Fibroblast of skin of left biceps (primary cell): ENCODE results near the gene SEPTIN12.
"Not testable (repeated sequence)": the region's sequence is repeated elsewhere in the genome, so short reads cannot be mapped to it uniquely, and the experiment has no call there.

Experiments
- DNase-seq, 2 experiments: peaks; one replicate each; pipeline ENCODE4 v3.0.0-alpha.2; 2013; ENCODE audit warnings: low read depth in 2 of 2

Gene SEPTIN12

GRCh38 chr16:4752351-4753100, 35.6 kb downstream of the SEPTIN12 start:
- DNase-seq, result no peak

- no peak for DNase-seq
Measured at GRCh38 chr16:4750896-4751295, 37.2 kb downstream of the SEPTIN12 start.

- DNase-seq, result no peak
Measured at GRCh38 chr16:4749700-4750257, 38.4 kb downstream of the SEPTIN12 start.

GRCh38 chr16:4748682-4749411, 39.3 kb downstream of the SEPTIN12 start:
- no peak for DNase-seq

GRCh38 chr16:4747906-4748681, 40.1 kb downstream of the SEPTIN12 start:
- DNase-seq, result no peak

GRCh38 chr16:4746991-4747574, 41.1 kb downstream of the SEPTIN12 start:
- DNase-seq, result no peak

GRCh38 chr16:4746215-4746614, 41.9 kb downstream of the SEPTIN12 start:
- DNase-seq, result no peak

- DNase-seq, result no peak
Measured at GRCh38 chr16:4745274-4745569, 42.9 kb downstream of the SEPTIN12 start.

- DNase-seq, result no peak
Measured at GRCh38 chr16:4744555-4745273, 43.4 kb downstream of the SEPTIN12 start.

GRCh38 chr16:4743226-4743878, 44.8 kb downstream of the SEPTIN12 start:
- DNase-seq, result no peak

GRCh38 chr16:4738370-4738769, 49.8 kb downstream of the SEPTIN12 start:
- not testable (repeated sequence) for DNase-seq

- DNase-seq, result no peak
Measured at GRCh38 chr16:4737545-4737944, 50.6 kb downstream of the SEPTIN12 start.

- DNase-seq, result no peak
Measured at GRCh38 chr16:4736546-4736945, 51.6 kb downstream of the SEPTIN12 start.

- DNase-seq, result peak; percentile 49 to 56
Measured at GRCh38 chr16:4734730-4735535, 53.2 kb downstream of the SEPTIN12 start.

- peak; percentile 90 to 91 for DNase-seq
Measured at GRCh38 chr16:4734063-4734729, 53.9 kb downstream of the SEPTIN12 start, which contains the start of the genes ANKS3 and DNAAF8. TSS of gene ANKS3 (minus strand) at chr16:4734271. CDS start at chr16:4730149, 4,122 bp downstream. TSS of gene DNAAF8 (plus strand) at chr16:4734537. CDS start at chr16:4736515, 1,978 bp downstream.

GRCh38 chr16:4733747-4734062, 54.4 kb downstream of the SEPTIN12 start:
- no peak for DNase-seq

- no peak for DNase-seq
Measured at GRCh38 chr16:4733211-4733742, 54.9 kb downstream of the SEPTIN12 start.

GRCh38 chr16:4729876-4730275, 58.3 kb downstream of the SEPTIN12 start:
- no peak for DNase-seq

- no peak for DNase-seq
Measured at GRCh38 chr16:4728676-4729075, 59.5 kb downstream of the SEPTIN12 start.
